GM12892 (cell line): ENCODE measurements around the gene MLPH.

Experiments used
- POLR2A ChIP-seq: IDR thresholded peaks from 2 replicates; pipeline ENCODE4 v1.6.1; 2011; ENCODE audit warnings: low read depth, low read length, control low read depth
- POLR2AphosphoS5 ChIP-seq: IDR thresholded peaks from 2 replicates; pipeline ENCODE4 v1.6.1; 2011; ENCODE audit warnings: low read depth, low read length, control low read depth
- TAF1 ChIP-seq: IDR thresholded peaks from 2 replicates; pipeline ENCODE4 v1.6.1; 2011; ENCODE audit warnings: low read depth, mild to moderate bottlenecking, control low read depth, low read length, borderline replicate concordance

GRCh38 chr2:237469849-237470248, 17.2 kb upstream of the MLPH start:
- TF ChIP-seq POLR2A (no peak), POLR2AphosphoS5 (no peak), TAF1 (no peak)
